ENCODE measurements around the gene POLG2.
A peak's percentile ranks its signal among the peaks of the same experiment; 100 is the strongest.

POLG2 gene

DNA sequence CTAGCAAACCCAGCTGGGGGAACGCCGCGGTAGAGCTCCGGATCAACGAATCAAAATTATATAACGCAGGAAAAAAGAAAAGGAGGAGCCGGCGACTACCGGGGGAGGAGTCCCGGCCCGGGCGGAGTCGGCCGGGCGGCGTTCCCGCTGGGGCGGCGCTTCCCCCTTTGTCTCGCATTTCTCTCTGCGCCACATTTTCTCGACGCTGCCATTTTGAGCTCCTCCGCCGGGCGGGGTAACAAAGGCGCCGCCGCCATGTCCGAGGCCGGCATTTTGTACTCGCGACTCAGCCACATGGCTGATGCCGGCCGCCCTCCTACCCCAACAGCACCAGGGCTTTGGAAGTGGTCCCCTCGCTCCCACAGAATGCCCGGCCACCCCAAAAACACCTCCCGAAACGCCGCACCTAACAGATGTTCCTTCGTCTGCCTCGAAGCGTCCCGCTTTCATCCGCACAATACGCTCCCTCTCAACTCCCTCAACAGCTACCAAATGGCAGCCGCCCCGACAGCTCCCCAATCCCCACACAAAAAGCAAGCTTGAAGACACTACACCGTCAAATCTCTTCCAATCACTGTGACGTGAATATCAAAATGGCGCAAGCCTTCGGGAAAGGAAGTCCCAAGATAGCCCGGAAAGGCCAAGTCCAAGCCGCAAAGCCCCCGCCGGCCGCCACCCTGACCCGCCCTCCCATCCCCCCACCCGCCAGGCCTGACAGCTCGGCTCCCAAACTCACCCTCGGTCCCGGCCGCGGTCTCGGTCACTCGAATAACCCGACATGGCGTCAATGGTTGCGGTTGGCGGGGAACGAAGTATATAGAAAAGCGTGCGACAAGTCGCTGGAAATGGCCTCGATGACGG lies 8.7 kb upstream of the POLG2 start:
- Histone ChIP-seq H3K9ac (ENCODE audit: low read length) (peak overlapping the region; percentile 100), H3K4me3 (ENCODE audit: low read depth, low read length) (peak overlapping the region; percentile 91), H3K27ac (ENCODE audit: low read depth, low read length) (peak overlapping the region; percentile 99), H3K36me3 (ENCODE audit: control insufficient read depth, insufficient read depth, low read length) (peaks cover 67% of the 10 kb centered on the region), H3K9me3 (ENCODE audit: control insufficient read depth, insufficient read depth, low read depth, low read length) (no peaks in the 10 kb centered on the region), H3K27me3 (ENCODE audit: control insufficient read depth, insufficient read depth, low read length) (no peaks in the 10 kb centered on the region), H3K4me1 (ENCODE audit: control insufficient read depth, insufficient read depth, low read length) (peaks cover 10% of the 10 kb centered on the region; the same call in 1 of the 2 replicates)

DNA sequence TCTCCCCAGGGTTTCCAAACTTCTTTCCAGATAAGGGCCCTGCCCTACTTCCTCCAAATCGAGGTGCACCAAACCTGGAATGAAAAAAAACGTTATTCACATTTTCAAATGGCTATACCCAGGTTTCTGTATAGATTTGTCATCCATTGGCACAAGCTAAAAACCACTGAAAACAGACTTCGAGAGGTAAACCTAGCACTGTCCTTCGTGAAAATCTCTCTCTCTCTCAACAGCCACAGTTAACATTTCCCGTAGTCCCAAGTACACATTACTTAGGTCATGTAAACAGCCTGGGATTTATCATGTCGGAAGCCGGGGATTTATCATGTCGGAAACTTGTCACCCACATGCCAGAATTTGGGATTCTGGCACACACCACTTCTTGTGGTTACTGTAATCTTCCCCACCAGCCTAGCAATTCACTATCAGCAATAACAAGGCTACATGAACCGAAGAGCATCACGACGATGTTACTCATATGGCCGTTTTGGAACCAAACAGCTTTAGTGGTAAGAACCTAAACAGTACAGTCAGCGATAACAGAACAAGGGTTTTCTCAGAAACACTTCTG lies 8.0 kb upstream of the POLG2 start:
- H3K4me1 ChIP-seq (ENCODE audit: control insufficient read depth, insufficient read depth, low read length) = 0 out of 2 replicates have a peak, but pooled peaks cover 11% of the 10 kb centered on the region
- H3K27me3 ChIP-seq (ENCODE audit: control insufficient read depth, insufficient read depth, low read length) = no peaks in the 10 kb centered on the region
- H3K27ac ChIP-seq (ENCODE audit: low read depth, low read length) = peak overlapping the region; percentile 99
- no peaks in the 10 kb centered on the region for H3K9me3 ChIP-seq (ENCODE audit: control insufficient read depth, insufficient read depth, low read depth, low read length)
- H3K9ac ChIP-seq (ENCODE audit: low read length) = peak overlapping the region; percentile 100
- H3K4me3 ChIP-seq (ENCODE audit: low read depth, low read length) = peak overlapping the region; percentile 91
- H3K36me3 ChIP-seq (ENCODE audit: control insufficient read depth, insufficient read depth, low read length) = peaks cover 67% of the 10 kb centered on the region

DNA sequence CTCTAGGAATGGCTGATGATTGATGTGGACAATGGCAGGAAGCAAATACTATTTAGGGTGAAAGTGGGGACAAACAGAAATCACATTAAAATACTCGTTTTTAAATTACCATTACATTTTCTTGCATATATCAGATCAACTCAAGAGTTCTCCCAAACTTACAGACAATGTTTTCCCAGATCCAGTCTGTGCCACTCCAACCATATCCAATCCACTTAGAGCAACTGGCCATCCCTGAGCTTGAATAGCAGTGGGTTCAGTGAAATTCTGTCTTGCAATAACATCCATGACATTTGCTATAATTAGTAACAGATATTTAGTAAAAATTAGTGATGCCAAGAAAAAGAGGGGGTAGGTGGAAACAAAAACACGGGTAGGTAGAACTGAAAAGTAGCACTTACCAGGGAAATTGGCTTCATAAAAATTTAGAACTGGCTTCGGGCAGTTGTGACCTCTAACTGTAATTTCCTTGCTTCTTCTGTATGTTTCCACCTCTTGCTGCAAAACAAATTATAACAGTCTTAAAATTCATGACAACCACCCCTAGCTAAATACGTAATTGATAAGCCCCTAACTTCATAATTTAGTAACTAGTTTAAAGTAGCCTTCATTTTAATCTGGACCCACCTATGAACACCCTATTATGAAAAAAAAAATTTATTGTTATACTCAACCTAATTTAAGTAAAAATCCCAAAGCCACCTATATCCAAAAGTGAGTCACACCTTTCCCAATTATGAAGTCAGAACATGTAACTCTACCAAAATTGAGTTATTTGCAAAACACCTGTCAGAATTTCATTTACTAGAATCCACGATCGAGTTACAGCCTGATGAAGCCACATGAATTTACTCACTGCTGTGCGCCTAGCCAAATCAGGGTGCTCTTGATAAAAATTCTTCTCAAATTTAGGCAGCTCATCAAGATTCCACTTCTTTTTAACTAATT lies 7.2 kb upstream of the POLG2 start:
- Histone ChIP-seq H3K4me3 (ENCODE audit: low read depth, low read length) (peak overlapping the region; percentile 91), H3K27ac (ENCODE audit: low read depth, low read length) (no peak overlapping the region), H3K4me1 (ENCODE audit: control insufficient read depth, insufficient read depth, low read length) (0 out of 2 replicates have a peak, but pooled peaks cover 13% of the 10 kb centered on the region), H3K9ac (ENCODE audit: low read length) (peak overlapping the region; percentile 100), H3K27me3 (ENCODE audit: control insufficient read depth, insufficient read depth, low read length) (no peaks in the 10 kb centered on the region), H3K9me3 (ENCODE audit: control insufficient read depth, insufficient read depth, low read depth, low read length) (no peaks in the 10 kb centered on the region), H3K36me3 (ENCODE audit: control insufficient read depth, insufficient read depth, low read length) (peaks cover 68% of the 10 kb centered on the region)

DNA sequence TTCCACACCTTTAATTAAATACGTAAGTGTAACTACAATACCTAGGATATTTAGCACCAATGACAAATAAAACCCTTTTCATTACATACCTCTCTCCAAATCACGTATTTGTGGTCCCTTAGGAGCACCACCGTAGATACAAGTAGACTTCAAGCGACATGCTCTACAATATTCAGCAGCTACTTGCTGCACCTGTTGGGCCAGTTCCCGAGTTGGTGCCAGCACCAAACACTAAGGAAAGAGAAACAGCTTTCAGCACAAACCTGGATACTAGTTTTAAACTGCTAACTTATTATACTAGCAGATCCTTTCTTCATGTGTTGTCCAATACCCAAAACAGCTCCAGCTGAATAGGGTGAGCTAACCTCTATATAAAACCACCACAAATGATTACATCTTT lies 6.5 kb upstream of the POLG2 start:
- peak overlapping the region; percentile 91; the same call in 1 of the 2 replicates for H3K4me3 ChIP-seq (ENCODE audit: low read depth, low read length)
- no peaks in the 10 kb centered on the region for H3K9me3 ChIP-seq (ENCODE audit: control insufficient read depth, insufficient read depth, low read depth, low read length)
- no peaks in the 10 kb centered on the region for H3K27me3 ChIP-seq (ENCODE audit: control insufficient read depth, insufficient read depth, low read length)
- H3K36me3 ChIP-seq (ENCODE audit: control insufficient read depth, insufficient read depth, low read length) = peaks cover 72% of the 10 kb centered on the region
- H3K27ac ChIP-seq (ENCODE audit: low read depth, low read length) = no peak overlapping the region
- H3K4me1 ChIP-seq (ENCODE audit: control insufficient read depth, insufficient read depth, low read length) = 0 out of 2 replicates have a peak, but pooled peaks cover 13% of the 10 kb centered on the region
- no peak overlapping the region for H3K9ac ChIP-seq (ENCODE audit: low read length)

DNA sequence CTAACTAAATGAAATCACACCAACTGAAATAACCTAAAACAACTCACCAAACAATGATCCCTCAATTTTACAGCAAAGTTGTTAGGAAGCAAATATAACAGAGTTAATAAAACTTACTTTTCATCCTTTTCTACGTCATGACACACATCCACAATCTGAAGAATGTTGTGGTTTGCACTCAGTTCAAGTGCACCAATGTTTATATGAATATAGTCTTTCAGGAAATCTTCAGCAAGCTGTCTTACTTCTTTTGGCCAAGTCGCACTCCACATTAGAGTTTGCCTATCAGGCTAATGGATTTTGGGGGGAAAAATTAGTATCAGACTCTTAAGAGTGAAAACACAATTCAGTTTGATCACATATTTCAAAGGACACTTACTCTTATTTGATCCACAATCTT lies 6.0 kb upstream of the POLG2 start:
- H3K9ac ChIP-seq (ENCODE audit: low read length) = no peak overlapping the region
- H3K4me3 ChIP-seq (ENCODE audit: low read depth, low read length) = no peak overlapping the region
- H3K9me3 ChIP-seq (ENCODE audit: control insufficient read depth, insufficient read depth, low read depth, low read length) = no peaks in the 10 kb centered on the region
- peaks cover 77% of the 10 kb centered on the region for H3K36me3 ChIP-seq (ENCODE audit: control insufficient read depth, insufficient read depth, low read length)
- H3K27me3 ChIP-seq (ENCODE audit: control insufficient read depth, insufficient read depth, low read length) = no peaks in the 10 kb centered on the region
- peaks cover 13% of the 10 kb centered on the region; the same call in 1 of the 2 replicates for H3K4me1 ChIP-seq (ENCODE audit: control insufficient read depth, insufficient read depth, low read length)
- no peak overlapping the region for H3K27ac ChIP-seq (ENCODE audit: low read depth, low read length)

DNA sequence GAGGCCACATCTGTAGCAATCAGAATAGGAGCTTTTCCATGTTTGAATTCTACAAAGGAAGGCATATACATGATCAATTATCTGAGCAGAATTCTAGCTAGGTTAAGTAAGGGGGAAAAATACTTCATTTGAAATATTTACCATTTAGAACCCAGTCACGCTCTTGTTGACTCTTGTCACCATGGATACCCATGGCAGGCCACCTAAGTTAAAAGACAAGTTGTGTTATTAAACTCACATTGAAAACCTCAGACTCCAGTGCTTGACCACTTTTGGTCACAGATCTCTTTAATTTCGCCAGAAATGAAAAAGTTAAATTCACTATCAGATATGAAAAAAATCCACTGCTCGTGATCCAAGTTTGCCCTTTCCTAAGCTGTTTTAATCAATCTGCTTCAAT lies 5.2 kb upstream of the POLG2 start:
- peaks cover 79% of the 10 kb centered on the region for H3K36me3 ChIP-seq (ENCODE audit: control insufficient read depth, insufficient read depth, low read length)
- H3K27me3 ChIP-seq (ENCODE audit: control insufficient read depth, insufficient read depth, low read length) = no peaks in the 10 kb centered on the region
- no peak overlapping the region for H3K9ac ChIP-seq (ENCODE audit: low read length)
- H3K27ac ChIP-seq (ENCODE audit: low read depth, low read length) = no peak overlapping the region
- H3K4me3 ChIP-seq (ENCODE audit: low read depth, low read length) = no peak overlapping the region
- H3K4me1 ChIP-seq (ENCODE audit: control insufficient read depth, insufficient read depth, low read length) = peaks cover 13% of the 10 kb centered on the region; the same call in 1 of the 2 replicates
- no peaks in the 10 kb centered on the region for H3K9me3 ChIP-seq (ENCODE audit: control insufficient read depth, insufficient read depth, low read depth, low read length)

DNA sequence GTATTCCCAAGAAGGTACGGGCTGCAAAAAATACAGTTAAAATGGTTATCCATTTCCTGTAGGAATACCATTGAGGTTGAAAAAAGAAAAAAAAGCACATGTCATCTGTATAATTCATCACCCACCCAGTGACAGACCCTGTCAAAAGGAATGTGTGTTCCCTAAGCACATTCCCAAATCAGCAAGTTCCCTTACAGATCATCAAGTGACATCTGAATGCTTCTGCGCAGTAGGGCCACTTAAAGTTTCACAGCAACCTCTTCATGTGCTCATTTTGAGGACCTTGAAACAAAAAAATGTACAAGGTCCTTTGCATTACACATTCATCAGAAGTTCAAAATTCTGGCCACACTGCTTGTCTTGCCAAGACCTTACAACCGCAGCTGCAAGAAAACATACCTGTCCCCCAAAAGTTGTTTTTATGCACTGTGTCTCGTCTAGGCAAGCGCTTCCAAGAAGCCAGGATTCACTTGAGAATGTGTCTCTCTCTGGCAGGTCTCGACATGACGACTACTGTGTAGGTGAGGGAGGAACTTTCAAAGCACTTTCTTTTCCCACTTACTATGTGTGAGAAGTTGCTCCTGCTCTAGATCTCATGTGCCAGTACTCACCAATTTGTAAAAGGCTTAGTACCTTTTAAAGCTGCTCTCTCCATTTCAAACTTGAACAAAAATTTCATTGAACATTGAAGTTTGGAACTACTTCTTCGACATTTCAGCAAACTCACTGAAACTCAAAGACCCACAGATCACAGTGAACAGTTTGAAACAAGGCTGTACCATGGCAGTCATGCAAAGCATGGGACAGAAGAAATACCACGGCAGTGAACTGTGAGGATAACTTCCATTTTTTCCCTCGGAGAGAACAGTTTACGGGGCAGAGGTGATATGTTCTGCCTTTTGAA lies 4.3 kb upstream of the POLG2 start:
- Histone ChIP-seq H3K9me3 (ENCODE audit: control insufficient read depth, insufficient read depth, low read depth, low read length) (no peaks in the 10 kb centered on the region), H3K4me3 (ENCODE audit: low read depth, low read length) (no peak overlapping the region), H3K4me1 (ENCODE audit: control insufficient read depth, insufficient read depth, low read length) (peaks cover 13% of the 10 kb centered on the region; the same call in 1 of the 2 replicates), H3K27ac (ENCODE audit: low read depth, low read length) (no peak overlapping the region), H3K27me3 (ENCODE audit: control insufficient read depth, insufficient read depth, low read length) (no peaks in the 10 kb centered on the region), H3K9ac (ENCODE audit: low read length) (no peak overlapping the region), H3K36me3 (ENCODE audit: control insufficient read depth, insufficient read depth, low read length) (peaks cover 79% of the 10 kb centered on the region)

DNA sequence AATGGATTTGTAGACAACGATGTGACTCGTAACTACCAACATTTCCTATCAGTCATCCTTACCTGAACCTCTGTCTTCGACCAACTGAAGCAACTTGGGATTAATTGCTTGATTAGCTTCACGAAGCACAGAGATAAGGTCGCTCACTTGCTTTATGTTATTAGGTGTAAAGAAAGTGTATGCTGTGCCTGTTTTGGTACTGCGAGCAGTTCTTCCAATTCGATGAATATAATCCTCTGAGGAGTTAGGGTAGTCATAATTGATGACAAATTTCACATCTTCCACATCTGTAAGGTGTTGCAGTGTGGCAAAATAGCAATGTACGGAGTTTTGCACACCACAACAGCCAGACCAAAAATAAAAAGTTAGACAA lies 3.6 kb upstream of the POLG2 start:
- Histone ChIP-seq H3K9me3 (ENCODE audit: control insufficient read depth, insufficient read depth, low read depth, low read length) (no peaks in the 10 kb centered on the region), H3K4me1 (ENCODE audit: control insufficient read depth, insufficient read depth, low read length) (peaks cover 13% of the 10 kb centered on the region; the same call in 1 of the 2 replicates), H3K27me3 (ENCODE audit: control insufficient read depth, insufficient read depth, low read length) (no peaks in the 10 kb centered on the region), H3K27ac (ENCODE audit: low read depth, low read length) (no peak overlapping the region), H3K4me3 (ENCODE audit: low read depth, low read length) (no peak overlapping the region), H3K36me3 (ENCODE audit: control insufficient read depth, insufficient read depth, low read length) (peaks cover 76% of the 10 kb centered on the region), H3K9ac (ENCODE audit: low read length) (no peak overlapping the region)

DNA sequence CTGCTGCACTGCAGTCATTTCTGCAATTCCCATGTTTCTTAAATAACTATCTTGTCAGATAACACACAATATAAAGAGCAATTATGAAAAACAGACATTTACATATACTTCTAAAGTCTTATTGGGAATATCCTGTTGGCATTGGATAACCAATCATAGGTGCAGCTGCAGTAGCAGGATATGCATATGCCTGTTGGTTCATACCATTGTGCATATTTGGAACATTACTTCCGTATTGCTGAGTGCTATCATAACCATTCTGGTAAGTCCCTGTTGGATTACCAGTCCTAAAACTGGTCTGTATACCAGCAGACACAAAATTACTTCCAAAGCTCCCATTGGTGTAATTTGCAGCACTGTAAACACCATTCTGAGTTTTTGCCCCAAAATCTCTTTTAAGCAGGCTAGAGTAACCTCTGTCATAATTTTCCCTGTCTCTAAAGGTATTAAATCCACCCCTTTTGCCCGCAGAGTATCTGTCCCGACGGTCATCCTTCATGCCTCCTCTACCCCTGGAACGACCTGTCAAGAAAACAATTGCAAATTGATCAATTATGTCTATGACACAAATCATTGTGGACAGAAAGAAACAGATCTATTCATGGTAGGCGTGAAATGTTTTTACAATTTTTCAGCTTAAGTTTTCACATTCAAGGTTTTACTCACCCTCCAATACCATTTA lies 3.1 kb upstream of the POLG2 start:
- Histone ChIP-seq H3K9ac (ENCODE audit: low read length) (no peak overlapping the region), H3K36me3 (ENCODE audit: control insufficient read depth, insufficient read depth, low read length) (peaks cover 73% of the 10 kb centered on the region), H3K4me1 (ENCODE audit: control insufficient read depth, insufficient read depth, low read length) (peaks cover 13% of the 10 kb centered on the region; the same call in 1 of the 2 replicates), H3K4me3 (ENCODE audit: low read depth, low read length) (no peak overlapping the region), H3K27ac (ENCODE audit: low read depth, low read length) (no peak overlapping the region), H3K9me3 (ENCODE audit: control insufficient read depth, insufficient read depth, low read depth, low read length) (no peaks in the 10 kb centered on the region), H3K27me3 (ENCODE audit: control insufficient read depth, insufficient read depth, low read length) (no peaks in the 10 kb centered on the region)
